NCI-H1105 treated with DMSO at 0.1 percent for 48 hours (cell line): ENCODE results near the gene KLHL6.
A peak's percentile ranks its signal among the peaks of the same experiment; 100 is the strongest.
"Not testable (repeated sequence)": the region's sequence is repeated elsewhere in the genome, so short reads cannot be mapped to it uniquely, and the experiment has no call there.

ENCODE experiments used
- DNase-seq: peaks from one replicate; lab custom pipeline; 2025; lab: John Stamatoyannopoulos, UW

The KLHL6 gene, protein sequence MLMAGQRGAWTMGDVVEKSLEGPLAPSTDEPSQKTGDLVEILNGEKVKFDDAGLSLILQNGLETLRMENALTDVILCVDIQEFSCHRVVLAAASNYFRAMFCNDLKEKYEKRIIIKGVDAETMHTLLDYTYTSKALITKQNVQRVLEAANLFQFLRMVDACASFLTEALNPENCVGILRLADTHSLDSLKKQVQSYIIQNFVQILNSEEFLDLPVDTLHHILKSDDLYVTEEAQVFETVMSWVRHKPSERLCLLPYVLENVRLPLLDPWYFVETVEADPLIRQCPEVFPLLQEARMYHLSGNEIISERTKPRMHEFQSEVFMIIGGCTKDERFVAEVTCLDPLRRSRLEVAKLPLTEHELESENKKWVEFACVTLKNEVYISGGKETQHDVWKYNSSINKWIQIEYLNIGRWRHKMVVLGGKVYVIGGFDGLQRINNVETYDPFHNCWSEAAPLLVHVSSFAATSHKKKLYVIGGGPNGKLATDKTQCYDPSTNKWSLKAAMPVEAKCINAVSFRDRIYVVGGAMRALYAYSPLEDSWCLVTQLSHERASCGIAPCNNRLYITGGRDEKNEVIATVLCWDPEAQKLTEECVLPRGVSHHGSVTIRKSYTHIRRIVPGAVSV

GRCh38 chr3:183555541-183556081 lies at the start of gene KLHL6:
TSS of gene KLHL6 (minus strand) at chr3:183555706. CDS start at chr3:183555653, 53 bp downstream.
- DNase-seq, result no peak

DNA sequence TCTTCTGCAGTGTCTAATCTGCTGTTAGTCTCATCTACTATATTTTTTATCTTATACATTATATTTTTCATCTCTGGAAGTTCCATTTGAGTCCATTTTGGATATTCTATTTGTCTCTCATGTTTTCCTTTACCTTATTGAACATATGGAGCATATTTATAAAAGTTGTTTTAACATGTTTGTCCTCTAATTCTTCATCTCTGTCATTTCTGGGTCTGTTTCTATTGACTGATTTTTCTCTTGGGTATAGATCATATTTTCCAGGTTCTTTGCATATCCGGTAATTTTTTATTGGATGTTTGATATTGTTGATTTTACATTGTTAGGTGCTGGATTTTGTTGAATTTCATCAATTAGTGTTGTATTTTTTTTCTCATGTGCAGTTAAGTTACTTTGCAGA lies 42.5 kb upstream of the KLHL6 start:
- no peak for DNase-seq

- no peak for DNase-seq
Observed at GRCh38 chr3:183594636-183595035, 39.1 kb upstream of the KLHL6 start.

DNA sequence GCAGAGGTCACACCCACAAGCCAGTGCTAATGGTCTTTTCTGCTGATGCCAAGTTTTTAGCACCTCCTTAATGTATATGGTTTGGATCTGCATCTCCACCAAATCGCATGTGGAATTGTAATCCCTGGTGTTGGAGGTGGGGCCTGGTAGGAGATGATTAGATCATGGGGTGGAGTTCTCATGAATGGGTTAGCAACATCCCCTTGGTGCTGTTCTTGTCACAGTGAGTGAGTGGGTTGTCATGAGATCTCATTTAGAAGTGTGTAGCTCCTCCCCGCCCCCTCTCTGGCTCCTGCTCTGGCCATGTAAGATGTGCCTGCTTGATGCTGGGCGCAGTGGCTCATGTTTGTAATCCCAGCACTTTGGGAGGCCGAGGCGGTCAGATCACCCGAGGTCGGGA lies 37.3 kb upstream of the KLHL6 start:
- no peak for DNase-seq

- no peak for DNase-seq
Observed at GRCh38 chr3:183591881-183592521, 36.5 kb upstream of the KLHL6 start.

DNA sequence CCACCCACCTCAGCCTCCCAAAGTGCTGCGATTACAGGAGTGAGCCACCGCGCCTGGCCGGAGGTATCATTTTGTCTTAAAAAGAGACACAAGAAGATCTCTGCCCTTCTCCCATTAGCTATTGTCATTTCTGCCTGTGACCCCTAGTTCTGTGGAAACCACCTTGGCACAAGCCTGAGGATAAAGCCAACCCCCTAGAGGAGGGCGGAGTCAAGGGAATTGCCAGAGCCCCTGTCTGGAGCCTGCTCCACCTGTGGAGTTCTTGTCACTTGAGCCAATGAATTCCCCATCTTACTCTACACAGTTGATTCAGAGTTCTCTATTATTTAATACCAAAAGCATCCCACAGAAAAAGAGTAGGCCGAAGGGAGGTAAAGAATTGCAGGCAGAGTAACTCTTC lies 34.9 kb upstream of the KLHL6 start:
- no peak for DNase-seq

- no peak for DNase-seq
Observed at GRCh38 chr3:183587336-183587735, 31.8 kb upstream of the KLHL6 start.

DNA sequence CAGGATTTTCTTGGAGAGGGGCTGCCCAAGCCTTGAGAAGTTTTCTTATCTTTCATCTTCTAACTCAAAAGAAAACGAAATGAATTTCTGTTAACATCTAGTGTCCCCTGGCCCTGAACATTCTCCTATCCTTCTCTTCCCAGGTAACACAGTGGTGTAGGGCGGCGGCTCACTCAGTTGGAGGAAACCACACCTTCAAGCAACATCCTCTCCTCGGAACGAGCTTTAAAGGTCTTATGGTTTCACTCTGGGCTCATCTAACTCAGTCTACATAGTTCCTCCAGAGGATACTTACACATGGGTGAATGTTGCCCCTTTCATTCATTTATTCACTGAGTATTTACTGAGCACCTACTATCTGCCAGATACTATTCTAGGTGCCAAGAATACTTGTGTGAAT lies 31.0 kb upstream of the KLHL6 start:
- DNase-seq, result no peak

- DNase-seq, result no peak
Observed at GRCh38 chr3:183584914-183585280, 29.4 kb upstream of the KLHL6 start.

DNA sequence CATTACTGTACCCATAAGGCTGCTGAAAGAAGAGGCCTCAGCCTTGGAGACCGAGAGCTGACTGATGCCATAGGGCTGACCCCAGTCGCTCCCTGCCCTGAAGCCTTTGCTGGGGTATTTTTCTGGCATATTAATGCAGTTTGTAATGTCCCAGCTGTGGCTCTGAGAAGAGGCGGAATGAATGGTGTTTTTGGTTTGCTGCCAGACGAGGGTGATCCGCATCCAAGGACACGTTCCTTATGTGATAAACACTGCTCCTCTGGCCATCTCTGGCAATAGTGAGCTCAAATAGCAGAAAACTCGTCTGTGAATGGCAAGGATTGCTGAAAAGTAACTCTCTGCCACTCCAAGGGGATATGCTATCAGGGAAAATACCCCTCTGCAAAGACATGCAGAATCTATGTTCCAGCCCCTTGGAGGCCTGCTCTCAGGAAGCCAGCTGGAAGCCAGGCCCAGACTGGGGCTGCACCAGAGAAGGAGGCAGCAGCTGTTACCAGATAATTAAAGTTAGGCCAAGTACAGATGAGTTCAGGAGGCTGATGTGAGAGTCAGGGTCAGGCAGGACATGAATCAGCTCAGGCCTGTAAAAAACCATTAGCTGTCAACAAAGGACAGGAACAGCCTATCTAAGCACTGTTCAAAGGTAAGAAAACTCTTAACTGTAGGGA lies 28.9 kb upstream of the KLHL6 start:
- DNase-seq, result no peak

DNA sequence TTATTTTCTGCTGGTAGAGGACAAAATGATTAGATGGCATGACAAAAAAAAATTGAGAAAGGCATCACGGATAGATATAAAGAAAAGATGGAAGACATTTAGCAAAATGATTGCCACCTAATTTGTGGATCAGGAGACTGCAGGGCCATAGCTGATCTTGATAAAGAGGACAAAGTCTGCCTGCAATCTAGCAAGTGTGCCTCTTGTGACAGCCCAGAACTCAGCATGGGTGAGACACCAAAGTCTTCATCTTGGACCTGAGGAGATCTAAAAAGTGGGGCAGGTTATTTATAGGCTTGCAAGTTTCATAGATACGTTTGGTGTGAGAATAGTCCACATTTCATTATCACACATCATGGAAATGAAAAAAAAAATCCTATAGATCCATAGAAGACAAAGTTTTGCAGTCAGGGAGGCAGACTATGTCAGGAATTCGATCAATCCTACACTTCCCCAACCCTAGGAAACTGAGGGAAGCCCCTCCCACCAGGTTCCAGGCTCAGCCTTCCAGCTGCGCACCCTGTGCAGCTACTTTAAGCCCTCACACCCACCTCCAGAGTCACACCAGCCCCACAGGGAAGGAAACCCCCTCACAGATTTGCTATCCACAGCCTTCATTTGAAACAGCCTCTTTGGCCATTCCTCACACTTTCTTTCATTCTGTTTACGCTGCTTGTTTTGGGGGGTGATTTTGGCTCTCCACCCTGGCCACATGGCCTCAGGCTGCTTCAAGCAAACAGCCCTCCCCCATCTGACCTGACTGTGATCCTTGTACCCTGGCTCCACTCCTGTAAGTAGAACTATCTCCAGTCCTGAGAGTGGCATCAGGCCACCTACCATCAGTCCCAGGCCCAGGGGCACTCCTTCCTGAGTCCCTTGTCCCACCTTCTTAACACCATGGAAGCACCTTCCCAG lies 28.1 kb upstream of the KLHL6 start:
- DNase-seq, result no peak

- DNase-seq, result no peak
Observed at GRCh38 chr3:183582161-183582560, 26.7 kb upstream of the KLHL6 start.

DNA sequence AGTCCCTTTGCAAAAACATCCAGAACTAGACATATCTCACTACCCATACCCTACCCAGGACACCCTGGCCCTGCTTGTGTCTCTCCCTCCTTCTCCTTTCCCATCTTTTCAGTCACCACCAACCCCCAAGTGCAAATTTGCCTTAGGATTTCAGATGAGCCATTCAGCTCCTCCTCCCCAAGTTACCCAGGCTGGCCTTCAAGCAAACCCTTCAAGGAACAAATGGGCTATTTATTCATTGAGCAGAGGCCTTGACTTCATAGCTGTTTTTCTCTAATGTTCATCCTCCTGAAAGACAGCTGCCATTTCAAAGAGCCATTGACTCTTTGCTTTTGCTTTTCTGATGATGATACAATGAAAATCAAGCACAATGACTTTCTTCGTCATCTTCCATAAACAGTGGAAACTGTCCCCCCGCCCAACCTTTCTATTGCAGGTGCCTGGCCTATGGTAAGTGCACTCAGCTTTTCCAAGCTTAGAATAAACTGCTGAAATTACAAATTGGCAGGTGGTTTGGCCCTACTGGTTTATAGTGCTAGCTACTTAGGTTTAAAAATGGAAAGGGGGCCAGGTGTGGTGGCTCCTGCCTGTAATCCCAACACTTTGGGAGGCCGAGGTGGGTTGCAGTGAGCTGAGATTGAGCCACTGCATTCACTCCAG lies 26.1 kb upstream of the KLHL6 start:
- no peak for DNase-seq

GRCh38 chr3:183579967-183580900 lies 24.7 kb upstream of the KLHL6 start:
- DNase-seq, result no peak

GRCh38 chr3:183578179-183578578 lies 22.7 kb upstream of the KLHL6 start:
- no peak for DNase-seq

DNA sequence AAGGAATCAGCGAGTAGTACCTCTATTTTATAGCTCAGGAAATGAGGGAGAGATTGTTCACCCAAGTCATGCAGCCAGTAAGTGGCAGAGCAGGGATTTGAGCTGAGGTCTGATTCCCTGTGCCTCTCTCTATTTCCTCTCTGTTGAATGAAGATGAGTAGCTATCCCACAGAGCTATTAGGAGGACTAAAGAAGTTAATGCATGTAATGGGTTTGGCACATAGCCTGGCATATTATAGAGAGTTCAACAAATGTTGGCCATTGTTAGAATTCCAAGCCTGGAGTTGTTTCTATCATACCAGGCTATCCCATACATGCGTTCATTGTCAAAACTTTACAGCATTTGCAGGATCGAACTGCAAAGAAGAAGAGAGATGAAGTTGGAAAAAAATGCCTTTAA lies 21.8 kb upstream of the KLHL6 start:
- DNase-seq, result no peak

DNA sequence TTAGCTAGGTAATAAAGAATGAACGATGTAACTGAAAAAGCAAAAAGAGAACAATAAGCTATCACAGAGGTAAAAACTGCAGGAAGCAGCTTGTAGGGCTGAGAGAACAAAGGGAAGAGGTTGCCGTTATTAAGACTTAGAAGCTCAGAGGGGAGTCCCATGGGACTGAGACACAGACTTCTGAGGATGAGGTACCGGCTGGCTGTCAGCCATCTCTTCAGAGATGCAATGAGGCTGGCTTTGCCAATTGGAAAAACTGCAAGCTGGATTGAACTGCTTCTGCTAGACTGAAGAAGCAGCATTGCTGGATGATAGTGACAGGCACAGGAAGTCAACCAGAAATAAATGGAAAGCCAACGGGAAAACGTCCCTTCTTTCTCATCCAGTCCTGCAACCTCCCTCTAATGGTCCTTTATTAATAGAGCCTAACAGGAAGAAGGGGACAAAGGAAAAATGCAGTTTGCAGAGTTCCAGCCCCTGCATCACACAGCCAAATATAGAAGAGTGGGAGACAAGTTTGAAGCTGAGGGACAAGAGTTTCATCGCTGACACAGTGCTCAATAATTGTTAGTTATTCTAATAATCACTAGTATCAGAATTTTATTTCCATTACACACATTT lies 21.1 kb upstream of the KLHL6 start:
- DNase-seq, result peak; percentile 82

GRCh38 chr3:183572935-183573334 lies 17.4 kb upstream of the KLHL6 start:
- DNase-seq, result no peak

- not testable (repeated sequence) for DNase-seq
Observed at GRCh38 chr3:183570191-183570590, 14.7 kb upstream of the KLHL6 start.
